Liver (tissue), 9 donors: ENCODE results near the gene C18orf32. TPM values are rescaled to one million over a fixed set of nuclear protein-coding genes. Genes with fewer than 3 reads are reported as not detected.
"Not testable (repeated sequence)": the region's sequence is repeated elsewhere in the genome, so short reads cannot be mapped to it uniquely, and the experiment has no call there.

Experiments
- DNase-seq: peaks from one replicate; pipeline ENCODE4 v3.0.0-alpha.2; 2017; ENCODE audit warnings: low spot score
- H3K27ac ChIP-seq, 2 donors: one replicate each; pipeline ENCODE4 v1.7.0; 2013; ENCODE audit warnings: inconsistent platforms in 2 of 2, low read length in 2 of 2, control low read depth in 1 of 2, low read depth in 1 of 2, mild to moderate bottlenecking in 1 of 2
- H3K27me3 ChIP-seq, 4 donors: one replicate each; pipeline versions ENCODE4 v1.6.1 to v1.7.0; 2013; ENCODE audit warnings: low read length in 3 of 4, inconsistent platforms in 1 of 4, mild to moderate bottlenecking in 1 of 4, moderate library complexity in 1 of 4; ENCODE audit not compliant: control insufficient read depth in 4 of 4, insufficient read depth in 4 of 4
- H3K36me3 ChIP-seq, 4 donors: one replicate each; pipeline versions ENCODE4 v1.6.1 to v1.7.0; 2013; ENCODE audit warnings: low read length in 3 of 4, mild to moderate bottlenecking in 3 of 4, low read depth in 1 of 4, moderate library complexity in 1 of 4; ENCODE audit not compliant: control insufficient read depth in 4 of 4, insufficient read depth in 3 of 4
- H3K4me1 ChIP-seq, 4 donors: one replicate each; pipeline versions ENCODE4 v1.6.1 to v1.7.0; 2013; ENCODE audit warnings: low read length in 3 of 4, mild to moderate bottlenecking in 3 of 4, moderate library complexity in 1 of 4; ENCODE audit not compliant: control insufficient read depth in 4 of 4, insufficient read depth in 4 of 4
- H3K4me3 ChIP-seq, 3 donors: one replicate each; pipeline versions ENCODE4 v1.6.1 to v1.7.0; 2013; ENCODE audit warnings: low read length in 3 of 3, control low read depth in 1 of 3, low read depth in 1 of 3, mild to moderate bottlenecking in 1 of 3
- H3K9ac ChIP-seq, 2 donors: one replicate each; pipeline ENCODE4 v1.7.0; 2013; ENCODE audit warnings: low read length in 2 of 2, mild to moderate bottlenecking in 2 of 2, moderate library complexity in 2 of 2, control low read depth in 1 of 2, low read depth in 1 of 2
- H3K9me3 ChIP-seq, 4 donors: one replicate each; pipeline versions ENCODE4 v1.6.1 to v1.7.0; 2013; ENCODE audit warnings: low read length in 3 of 4; ENCODE audit not compliant: control insufficient read depth in 4 of 4
- EGR1 ChIP-seq, 2 donors: IDR thresholded peaks; 2 replicates each; pipeline ENCODE4 v1.6.1; 2016 to 2018; ENCODE audit warnings: antibody characterized with exemption in 2 of 2, low read depth in 2 of 2
- FOXA1 ChIP-seq: IDR thresholded peaks from 2 replicates; pipeline ENCODE4 v1.6.1; 2016; ENCODE audit warnings: antibody characterized with exemption
- FOXA2 ChIP-seq: IDR thresholded peaks from 2 replicates; pipeline ENCODE4 v1.6.1; 2016; ENCODE audit warnings: antibody characterized with exemption
- GABPA ChIP-seq, 2 donors: IDR thresholded peaks in 1 of 2; conservative IDR thresholded peaks in 1 of 2; 2 replicates each; pipeline ENCODE4 v1.6.1; 2016; ENCODE audit warnings: antibody characterized with exemption in 2 of 2, mild to moderate bottlenecking in 1 of 2, moderate library complexity in 1 of 2
- HNF4A ChIP-seq, 2 donors: conservative IDR thresholded peaks; 2 replicates each; pipeline ENCODE4 v1.6.1; 2016; ENCODE audit warnings: antibody characterized with exemption in 2 of 2, mild to moderate bottlenecking in 2 of 2
- HNF4G ChIP-seq: IDR thresholded peaks from 2 replicates; pipeline ENCODE4 v1.6.1; 2016; ENCODE audit warnings: antibody characterized with exemption
- JUND ChIP-seq, 2 donors: IDR thresholded peaks; 2 replicates each; pipeline ENCODE4 v1.6.1; 2016; ENCODE audit warnings: antibody characterized with exemption in 2 of 2
- NR2F2 ChIP-seq: IDR thresholded peaks from 2 replicates; pipeline ENCODE4 v1.6.1; 2016; ENCODE audit warnings: antibody characterized with exemption
- RAD21 ChIP-seq, 2 donors: IDR thresholded peaks; 2 replicates each; pipeline ENCODE4 v1.6.1; 2016; ENCODE audit warnings: antibody characterized with exemption in 2 of 2, mild to moderate bottlenecking in 2 of 2
- RXRA ChIP-seq, 2 donors: IDR thresholded peaks; 2 replicates each; pipeline ENCODE4 v1.6.1; 2017 to 2018; ENCODE audit warnings: antibody characterized with exemption in 2 of 2, mild to moderate bottlenecking in 1 of 2
- SP1 ChIP-seq: IDR thresholded peaks from 2 replicates; pipeline ENCODE4 v1.6.1; 2018; ENCODE audit warnings: antibody characterized with exemption, mild to moderate bottlenecking
- TAF1 ChIP-seq: conservative IDR thresholded peaks from 2 replicates; pipeline ENCODE4 v1.6.1; 2016; ENCODE audit warnings: antibody characterized with exemption, mild to moderate bottlenecking
- YY1 ChIP-seq: IDR thresholded peaks from 2 replicates; pipeline ENCODE4 v1.6.1; 2016; ENCODE audit warnings: antibody characterized with exemption, mild to moderate bottlenecking
- WGBS: extraction: QIAGEN DNeasy Blood & Tissue Kit; methylation state at CpG from one replicate; pipeline ENCODE4 v1.1.7; 2013; 5-methylcytosine and 5-hydroxymethylcytosine counted together
- polyA plus RNA-seq, 2 donors: library from polyadenylated mRNA; stranded (reverse) in 1 of 2; unstranded in 1 of 2; fragments of 200-250 nt in 1 of 2; fragments of >200 nt in 1 of 2; fragmentation: Nextera tagmentation in 1 of 2; extraction: Ambion mirVana in 1 of 2; gene quantifications; one replicate each; pipeline versions ENCODE4 v1.2.1 to v1.2.3, GENCODE V29; 2013 to 2015
- total RNA-seq, 2 donors: library from RNA; depleted of rRNA; stranded (reverse); fragments of >200 nt; gene quantifications; one replicate each; pipeline ENCODE4 v1.2.3, GENCODE V29; 2014
- TF ChIP-seq, protein P1 (sequence below): IDR thresholded peaks from 2 replicates; pipeline ENCODE4 v1.6.1; 2016; ENCODE audit warnings: antibody characterized with exemption, mild to moderate bottlenecking
- TF ChIP-seq, protein P2 (sequence below): fragments of 150-350 bp; IDR thresholded peaks from 2 replicates; pipeline ENCODE4 v1.5.1; 2017; ENCODE audit warnings: improper control_type of control experiment, low read depth, low read length; ENCODE audit not compliant: missing input control
- TF ChIP-seq, protein P3 (sequence below): IDR thresholded peaks from 2 replicates; pipeline ENCODE4 v1.6.1; 2016; ENCODE audit warnings: antibody characterized with exemption
- TF ChIP-seq, protein P4 (sequence below): IDR thresholded peaks from 2 replicates; pipeline ENCODE4 v1.6.1; 2016; ENCODE audit warnings: antibody characterized with exemption
- TF ChIP-seq, protein P5 (sequence below): IDR thresholded peaks from 2 replicates; pipeline ENCODE4 v1.6.1; 2016; ENCODE audit warnings: antibody characterized with exemption
- donor health status: healthy.
- donor health status: healthy.
- donor health status: healthy.
- donor health status: healthy.
- donor health status: healthy.

Gene C18orf32
- total and polyA plus RNA-seq, 4 donors, result 12.4 to 63.2 (median 29.8) TPM

DNA sequence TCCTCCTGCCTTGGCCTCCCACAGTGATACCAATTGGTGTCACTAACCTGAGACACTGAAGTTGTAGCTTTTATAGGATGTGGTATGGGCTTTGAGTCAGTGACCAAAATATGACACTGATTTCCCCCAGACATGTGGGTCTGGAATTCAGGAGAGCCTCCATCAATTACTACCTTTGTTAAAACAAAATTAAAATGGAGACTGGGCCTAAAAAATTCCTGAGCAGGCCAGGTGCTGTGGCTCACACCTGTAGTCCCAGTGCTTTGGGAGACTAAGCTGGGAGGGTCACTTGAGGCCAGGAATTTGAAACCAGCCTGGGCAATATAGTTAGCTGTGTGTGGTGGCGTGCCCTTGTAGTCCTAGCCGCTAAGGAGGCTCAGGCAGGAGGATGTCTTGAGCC is 37.9 kb upstream of the C18orf32 start:
- no peaks in the 10 kb centered on the region for H3K9me3 ChIP-seq
- H3K4me1 ChIP-seq, result no peaks in the 10 kb centered on the region
- no peak overlapping the region for H3K9ac ChIP-seq
- H3K36me3 ChIP-seq, result no peaks in the 10 kb centered on the region
- H3K4me3 ChIP-seq, result no peak overlapping the region
- no peak overlapping the region for H3K27ac ChIP-seq
- TF ChIP-seq RAD21 (IDR thresholded peaks at IDR 0.05) (no peak), TAF1 (no peak), NR2F2 (no peak), SP1 (no peak), FOXA2 (no peak), GABPA (IDR thresholded peaks at IDR 0.05 in 1 of 2, conservative IDR thresholded peaks at IDR 0.05 in 1 of 2) (no peak), HNF4A (conservative IDR thresholded peaks at IDR 0.05) (no peak), YY1 (no peak), FOXA1 (no peak), EGR1 (IDR thresholded peaks at IDR 0.05; ENCODE audit: low read depth in 2 of 2) (no peak), HNF4G (no peak), JUND (IDR thresholded peaks at IDR 0.05) (no peak), RXRA (IDR thresholded peaks at IDR 0.05) (no peak)
- TF ChIP-seq, protein P1, sequence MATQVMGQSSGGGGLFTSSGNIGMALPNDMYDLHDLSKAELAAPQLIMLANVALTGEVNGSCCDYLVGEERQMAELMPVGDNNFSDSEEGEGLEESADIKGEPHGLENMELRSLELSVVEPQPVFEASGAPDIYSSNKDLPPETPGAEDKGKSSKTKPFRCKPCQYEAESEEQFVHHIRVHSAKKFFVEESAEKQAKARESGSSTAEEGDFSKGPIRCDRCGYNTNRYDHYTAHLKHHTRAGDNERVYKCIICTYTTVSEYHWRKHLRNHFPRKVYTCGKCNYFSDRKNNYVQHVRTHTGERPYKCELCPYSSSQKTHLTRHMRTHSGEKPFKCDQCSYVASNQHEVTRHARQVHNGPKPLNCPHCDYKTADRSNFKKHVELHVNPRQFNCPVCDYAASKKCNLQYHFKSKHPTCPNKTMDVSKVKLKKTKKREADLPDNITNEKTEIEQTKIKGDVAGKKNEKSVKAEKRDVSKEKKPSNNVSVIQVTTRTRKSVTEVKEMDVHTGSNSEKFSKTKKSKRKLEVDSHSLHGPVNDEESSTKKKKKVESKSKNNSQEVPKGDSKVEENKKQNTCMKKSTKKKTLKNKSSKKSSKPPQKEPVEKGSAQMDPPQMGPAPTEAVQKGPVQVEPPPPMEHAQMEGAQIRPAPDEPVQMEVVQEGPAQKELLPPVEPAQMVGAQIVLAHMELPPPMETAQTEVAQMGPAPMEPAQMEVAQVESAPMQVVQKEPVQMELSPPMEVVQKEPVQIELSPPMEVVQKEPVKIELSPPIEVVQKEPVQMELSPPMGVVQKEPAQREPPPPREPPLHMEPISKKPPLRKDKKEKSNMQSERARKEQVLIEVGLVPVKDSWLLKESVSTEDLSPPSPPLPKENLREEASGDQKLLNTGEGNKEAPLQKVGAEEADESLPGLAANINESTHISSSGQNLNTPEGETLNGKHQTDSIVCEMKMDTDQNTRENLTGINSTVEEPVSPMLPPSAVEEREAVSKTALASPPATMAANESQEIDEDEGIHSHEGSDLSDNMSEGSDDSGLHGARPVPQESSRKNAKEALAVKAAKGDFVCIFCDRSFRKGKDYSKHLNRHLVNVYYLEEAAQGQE, result no peak
- TF ChIP-seq, protein P2, sequence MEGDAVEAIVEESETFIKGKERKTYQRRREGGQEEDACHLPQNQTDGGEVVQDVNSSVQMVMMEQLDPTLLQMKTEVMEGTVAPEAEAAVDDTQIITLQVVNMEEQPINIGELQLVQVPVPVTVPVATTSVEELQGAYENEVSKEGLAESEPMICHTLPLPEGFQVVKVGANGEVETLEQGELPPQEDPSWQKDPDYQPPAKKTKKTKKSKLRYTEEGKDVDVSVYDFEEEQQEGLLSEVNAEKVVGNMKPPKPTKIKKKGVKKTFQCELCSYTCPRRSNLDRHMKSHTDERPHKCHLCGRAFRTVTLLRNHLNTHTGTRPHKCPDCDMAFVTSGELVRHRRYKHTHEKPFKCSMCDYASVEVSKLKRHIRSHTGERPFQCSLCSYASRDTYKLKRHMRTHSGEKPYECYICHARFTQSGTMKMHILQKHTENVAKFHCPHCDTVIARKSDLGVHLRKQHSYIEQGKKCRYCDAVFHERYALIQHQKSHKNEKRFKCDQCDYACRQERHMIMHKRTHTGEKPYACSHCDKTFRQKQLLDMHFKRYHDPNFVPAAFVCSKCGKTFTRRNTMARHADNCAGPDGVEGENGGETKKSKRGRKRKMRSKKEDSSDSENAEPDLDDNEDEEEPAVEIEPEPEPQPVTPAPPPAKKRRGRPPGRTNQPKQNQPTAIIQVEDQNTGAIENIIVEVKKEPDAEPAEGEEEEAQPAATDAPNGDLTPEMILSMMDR, result no peak
- TF ChIP-seq, protein P3, sequence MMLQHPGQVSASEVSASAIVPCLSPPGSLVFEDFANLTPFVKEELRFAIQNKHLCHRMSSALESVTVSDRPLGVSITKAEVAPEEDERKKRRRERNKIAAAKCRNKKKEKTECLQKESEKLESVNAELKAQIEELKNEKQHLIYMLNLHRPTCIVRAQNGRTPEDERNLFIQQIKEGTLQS, result no peak
- TF ChIP-seq, protein P4, sequence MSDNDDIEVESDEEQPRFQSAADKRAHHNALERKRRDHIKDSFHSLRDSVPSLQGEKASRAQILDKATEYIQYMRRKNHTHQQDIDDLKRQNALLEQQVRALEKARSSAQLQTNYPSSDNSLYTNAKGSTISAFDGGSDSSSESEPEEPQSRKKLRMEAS, result no peak
- TF ChIP-seq, protein P5, sequence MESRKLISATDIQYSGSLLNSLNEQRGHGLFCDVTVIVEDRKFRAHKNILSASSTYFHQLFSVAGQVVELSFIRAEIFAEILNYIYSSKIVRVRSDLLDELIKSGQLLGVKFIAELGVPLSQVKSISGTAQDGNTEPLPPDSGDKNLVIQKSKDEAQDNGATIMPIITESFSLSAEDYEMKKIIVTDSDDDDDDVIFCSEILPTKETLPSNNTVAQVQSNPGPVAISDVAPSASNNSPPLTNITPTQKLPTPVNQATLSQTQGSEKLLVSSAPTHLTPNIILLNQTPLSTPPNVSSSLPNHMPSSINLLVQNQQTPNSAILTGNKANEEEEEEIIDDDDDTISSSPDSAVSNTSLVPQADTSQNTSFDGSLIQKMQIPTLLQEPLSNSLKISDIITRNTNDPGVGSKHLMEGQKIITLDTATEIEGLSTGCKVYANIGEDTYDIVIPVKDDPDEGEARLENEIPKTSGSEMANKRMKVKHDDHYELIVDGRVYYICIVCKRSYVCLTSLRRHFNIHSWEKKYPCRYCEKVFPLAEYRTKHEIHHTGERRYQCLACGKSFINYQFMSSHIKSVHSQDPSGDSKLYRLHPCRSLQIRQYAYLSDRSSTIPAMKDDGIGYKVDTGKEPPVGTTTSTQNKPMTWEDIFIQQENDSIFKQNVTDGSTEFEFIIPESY, result no peak
- no peaks in the 10 kb centered on the region for H3K27me3 ChIP-seq
- no peak for DNase-seq
- WGBS, result over 99% methylated on average over 2 of the region's 2 CpGs

DNA sequence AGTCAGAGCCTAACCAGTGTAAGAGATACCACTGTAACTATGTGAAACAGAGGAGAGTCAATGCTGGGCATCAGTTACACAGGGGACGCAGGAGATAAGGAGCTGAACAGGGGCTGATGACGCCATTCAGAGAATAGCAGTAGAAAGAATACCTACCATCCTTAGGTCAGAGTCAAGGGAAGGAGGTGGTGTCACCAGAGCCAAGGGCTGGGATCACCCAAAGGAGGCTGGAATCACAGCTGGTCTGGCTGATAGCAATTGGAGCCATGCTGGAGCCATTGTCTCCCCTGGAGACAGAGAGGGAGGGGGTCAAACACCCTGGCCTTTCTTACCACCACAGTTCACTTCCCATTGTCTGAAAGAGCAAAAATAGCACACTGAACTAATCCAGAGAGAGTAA is 37.3 kb upstream of the C18orf32 start:
- Histone ChIP-seq H3K36me3 (no peaks in the 10 kb centered on the region), H3K9me3 (no peaks in the 10 kb centered on the region), H3K27ac (no peak overlapping the region), H3K4me1 (no peaks in the 10 kb centered on the region), H3K9ac (no peak overlapping the region), H3K27me3 (no peaks in the 10 kb centered on the region), H3K4me3 (no peak overlapping the region)
- WGBS, result 90% methylated on average over 2 of the region's 2 CpGs
- TF ChIP-seq NR2F2, result peak; percentile 68
- no peak for TF ChIP-seq HNF4G
- DNase-seq, result no peak

DNA sequence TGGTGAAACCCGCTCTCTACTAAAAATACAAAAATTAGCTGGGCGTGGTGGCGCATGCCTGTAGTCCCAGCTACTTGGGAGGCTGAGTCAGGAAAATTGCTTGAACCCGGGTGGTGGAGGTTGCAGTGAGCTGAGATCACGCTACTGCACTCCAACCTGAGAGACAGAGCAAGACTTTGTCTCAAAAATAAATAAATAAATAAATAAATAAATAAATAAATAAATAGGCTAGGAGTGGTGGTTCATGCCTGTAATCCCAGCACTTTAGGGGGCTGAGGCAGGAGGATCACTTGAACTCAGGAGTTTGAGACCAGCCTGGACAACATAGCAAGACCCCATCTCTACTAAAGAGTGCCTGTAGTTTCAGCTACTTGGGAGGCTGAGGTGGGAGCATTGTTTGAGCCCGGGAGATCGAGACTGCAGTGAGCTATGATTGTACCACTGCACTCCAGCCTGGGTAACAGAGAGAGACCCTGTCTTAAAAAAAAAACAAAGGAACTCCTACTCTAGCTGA is 36.6 kb upstream of the C18orf32 start:
- DNase-seq, H3K27me3 ChIP-seq, H3K36me3 ChIP-seq, H3K27ac ChIP-seq, H3K4me3 ChIP-seq, H3K9me3 ChIP-seq, H3K9ac ChIP-seq, H3K4me1 ChIP-seq: not testable (repeated sequence)
- WGBS, result 93% methylated on average over 7 of the region's 7 CpGs
